ENCODE measurements around the gene TAF10. TPM values are rescaled to one million over a fixed set of nuclear protein-coding genes. Genes with fewer than 3 reads are reported as not detected.

TAF10 gene
- total RNA-seq, 2 experiments from 2014 or later, result 159 to 161 TPM

DNA sequence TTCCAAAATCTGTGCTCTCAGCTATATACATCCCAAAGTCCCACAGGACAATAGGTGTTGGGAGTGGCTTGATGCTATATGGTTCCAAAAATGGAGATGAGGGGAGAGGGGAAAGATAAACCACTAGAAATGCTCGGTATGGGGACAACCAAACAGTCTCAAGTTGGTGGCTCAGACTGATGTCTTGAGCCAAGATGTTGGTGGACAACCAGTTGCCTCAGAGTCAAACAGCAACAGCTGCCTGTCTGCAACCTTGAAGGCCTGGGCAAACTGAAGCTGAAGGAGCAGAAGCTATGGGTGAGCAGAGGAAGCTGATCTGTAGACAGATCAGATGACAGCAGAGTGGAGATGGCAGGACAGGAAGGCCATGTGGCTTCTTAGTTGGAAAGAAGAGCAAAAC, 12.6 kb downstream of the TAF10 start:
- no peak for DNase-seq
- Mint-ChIP-seq H3K36me3 (ENCODE audit: low read depth) (peaks cover 47% of the 10 kb centered on the region), H3K27ac (no peak overlapping the region), H3K4me3 (no peak overlapping the region), H3K27me3 (no peaks in the 10 kb centered on the region), H3K9me3 (no peaks in the 10 kb centered on the region), H3K4me1 (peaks cover 8% of the 10 kb centered on the region)
- POLR2A ChIA-PET, result no interaction called here
- CTCF ChIA-PET, result interaction anchor here (0.9 kb wide), 1 partner anchor 84 kb away, joined by 3 read pairs; the partner anchor contains the start of gene MRPL17

DNA sequence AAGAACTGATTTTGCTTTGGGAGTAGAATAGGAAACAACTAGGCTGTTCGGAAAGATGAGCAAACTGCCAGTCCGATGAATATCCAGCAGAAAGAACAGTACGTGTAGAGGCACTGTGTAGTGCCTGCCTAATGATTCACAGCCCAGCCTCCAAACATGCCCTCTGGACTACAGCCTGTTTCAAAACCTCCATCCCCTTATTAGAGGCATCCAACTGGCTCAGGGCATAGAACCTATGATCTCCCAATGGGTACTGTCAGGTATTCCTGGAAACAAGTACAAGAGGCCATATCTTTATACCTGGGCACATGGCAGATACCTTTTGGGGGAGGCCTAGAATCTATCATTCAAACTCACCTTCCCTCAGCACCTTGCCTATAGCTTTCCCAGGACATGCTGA, 13.5 kb downstream of the TAF10 start:
- no peaks in the 10 kb centered on the region for H3K27me3 Mint-ChIP-seq
- ChIA-PET CTCF (interaction anchor here (0.9 to 1.0 kb wide), 2 partner anchors 69 to 117 kb away, joined by 3 read pairs; partner anchors contain the start of genes ARFIP2 and TIMM10B), POLR2A (no interaction called here)
- peaks cover 54% of the 10 kb centered on the region for H3K36me3 Mint-ChIP-seq (ENCODE audit: low read depth)
- H3K9me3 Mint-ChIP-seq, result no peaks in the 10 kb centered on the region
- H3K4me3 Mint-ChIP-seq, result no peak overlapping the region
- peaks cover 15% of the 10 kb centered on the region for H3K4me1 Mint-ChIP-seq
- no peak for DNase-seq
- H3K27ac Mint-ChIP-seq, result no peak overlapping the region

DNA sequence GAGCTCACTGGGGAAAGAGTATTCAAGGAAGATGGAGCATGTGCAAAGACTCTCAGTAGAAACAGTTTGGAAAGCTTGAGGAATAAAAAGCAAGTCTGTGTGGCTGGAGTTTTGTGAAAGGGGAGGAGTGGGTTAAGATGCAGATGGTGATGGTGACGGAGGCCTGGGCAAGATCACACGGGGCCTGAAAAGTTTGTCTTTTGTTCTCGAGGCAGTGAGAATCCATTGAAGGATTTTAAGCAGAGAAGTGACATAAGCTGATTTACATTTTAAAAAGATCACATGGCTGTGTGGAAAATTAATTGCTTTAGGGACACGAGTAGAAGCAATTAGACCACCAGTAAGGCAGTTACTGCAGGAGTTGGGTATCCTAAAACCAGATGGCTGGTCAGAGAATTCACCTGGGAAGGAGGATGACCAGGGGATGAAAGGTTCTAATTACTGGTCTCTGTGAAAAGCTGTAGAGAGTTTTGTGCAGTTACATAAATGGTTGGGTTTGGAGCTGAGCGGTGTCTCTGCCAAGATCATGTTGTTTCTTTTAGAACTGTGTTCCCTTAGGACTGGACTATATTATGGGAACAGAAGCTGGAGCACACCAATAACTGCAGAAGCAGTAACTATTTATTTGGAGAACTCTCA, 15.7 kb downstream of the TAF10 start:
- no peaks in the 10 kb centered on the region for H3K9me3 Mint-ChIP-seq
- ChIA-PET CTCF (interaction anchor here (1.3 kb wide), 1 partner anchor 87 kb away, joined by 3 read pairs; the partner anchor contains the start of gene MRPL17), POLR2A (interaction anchor here (1.0 to 1.3 kb wide), 3 partner anchors 13 to 87 kb away, joined by 3 to 5 read pairs (median 3); partner anchors contain the start of genes MRPL17 and TPP1)
- DNase-seq, result no peak
- H3K27me3 Mint-ChIP-seq, result no peaks in the 10 kb centered on the region
- H3K36me3 Mint-ChIP-seq (ENCODE audit: low read depth), result peaks cover 60% of the 10 kb centered on the region
- H3K4me3 Mint-ChIP-seq, result no peak overlapping the region
- no peak overlapping the region for H3K27ac Mint-ChIP-seq
- H3K4me1 Mint-ChIP-seq, result peaks cover 16% of the 10 kb centered on the region

DNA sequence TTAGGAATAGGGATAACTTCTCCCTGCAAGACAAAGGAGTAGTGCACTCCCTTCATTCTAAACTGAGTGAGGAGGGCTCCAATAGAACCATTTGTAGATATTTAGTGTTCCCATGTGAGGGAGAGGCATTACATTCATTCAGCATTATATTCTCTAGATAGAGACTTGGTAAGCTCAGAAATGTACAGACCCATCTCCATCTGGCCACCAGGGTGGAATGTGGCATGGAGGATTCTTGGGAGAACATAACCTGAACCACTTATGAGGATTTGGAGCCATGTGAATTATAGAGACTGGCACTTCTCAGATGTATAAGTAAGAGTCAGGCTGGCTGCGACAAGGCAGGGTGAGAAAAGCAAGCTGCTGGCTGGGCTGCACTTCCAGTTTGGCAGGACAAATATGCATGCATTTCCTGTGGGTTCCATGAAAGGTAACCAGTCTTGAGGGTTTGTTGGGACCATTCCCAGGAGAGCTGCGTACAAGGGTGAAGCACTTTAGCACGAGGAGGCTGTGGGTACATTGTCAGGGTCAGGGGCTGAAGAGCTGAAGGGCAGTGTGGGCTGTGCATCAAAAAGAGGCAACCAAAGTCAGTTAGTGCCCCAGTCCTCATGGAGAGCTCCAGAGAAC, 17.8 kb downstream of the TAF10 start:
- POLR2A ChIA-PET, result interaction anchor here (0.9 to 2.1 kb wide), 4 partner anchors 10 to 89 kb away, joined by 3 to 6 read pairs (median 4); partner anchors contain the start of genes MRPL17 and TAF10
- H3K4me1 Mint-ChIP-seq, result peaks cover 16% of the 10 kb centered on the region
- no peak for DNase-seq
- H3K36me3 Mint-ChIP-seq (ENCODE audit: low read depth), result peaks cover 54% of the 10 kb centered on the region
- no peak overlapping the region for H3K27ac Mint-ChIP-seq
- no peaks in the 10 kb centered on the region for H3K27me3 Mint-ChIP-seq
- no peaks in the 10 kb centered on the region for H3K9me3 Mint-ChIP-seq
- H3K4me3 Mint-ChIP-seq, result no peak overlapping the region
- CTCF ChIA-PET, result interaction anchor here (1.2 kb wide), 1 partner anchor 63 kb away, joined by 4 read pairs; no protein-coding TSS in a partner anchor

DNA sequence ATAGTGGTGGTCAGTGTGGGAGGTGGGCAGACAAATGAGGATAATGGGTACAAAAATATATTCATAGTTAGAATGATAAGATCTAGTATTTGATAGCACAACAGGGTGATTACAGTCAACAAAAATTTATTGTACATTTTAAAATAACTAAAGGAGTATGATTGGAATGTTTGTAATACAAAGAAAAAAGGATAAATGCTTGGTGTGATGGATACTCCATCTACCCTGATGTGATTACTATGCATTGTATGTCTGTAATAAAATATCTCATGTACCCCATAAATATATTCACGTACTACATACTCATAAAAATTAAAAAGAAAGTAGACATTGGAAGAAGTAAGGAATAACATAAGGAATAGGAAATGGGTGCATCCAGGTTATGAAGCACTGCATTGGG, 24.0 kb downstream of the TAF10 start:
- peaks cover 19% of the 10 kb centered on the region for H3K9me3 Mint-ChIP-seq
- POLR2A ChIA-PET, result no interaction called here
- no peaks in the 10 kb centered on the region for H3K4me1 Mint-ChIP-seq
- no peak overlapping the region for H3K27ac Mint-ChIP-seq
- no peak for DNase-seq
- H3K27me3 Mint-ChIP-seq, result no peaks in the 10 kb centered on the region
- H3K4me3 Mint-ChIP-seq, result no peak overlapping the region
- H3K36me3 Mint-ChIP-seq (ENCODE audit: low read depth), result peaks cover 26% of the 10 kb centered on the region
- CTCF ChIA-PET, result interaction anchor here (1.6 kb wide), 1 partner anchor 16 kb away, joined by 4 read pairs; the partner anchor contains the start of genes ILK and RRP8

DNA sequence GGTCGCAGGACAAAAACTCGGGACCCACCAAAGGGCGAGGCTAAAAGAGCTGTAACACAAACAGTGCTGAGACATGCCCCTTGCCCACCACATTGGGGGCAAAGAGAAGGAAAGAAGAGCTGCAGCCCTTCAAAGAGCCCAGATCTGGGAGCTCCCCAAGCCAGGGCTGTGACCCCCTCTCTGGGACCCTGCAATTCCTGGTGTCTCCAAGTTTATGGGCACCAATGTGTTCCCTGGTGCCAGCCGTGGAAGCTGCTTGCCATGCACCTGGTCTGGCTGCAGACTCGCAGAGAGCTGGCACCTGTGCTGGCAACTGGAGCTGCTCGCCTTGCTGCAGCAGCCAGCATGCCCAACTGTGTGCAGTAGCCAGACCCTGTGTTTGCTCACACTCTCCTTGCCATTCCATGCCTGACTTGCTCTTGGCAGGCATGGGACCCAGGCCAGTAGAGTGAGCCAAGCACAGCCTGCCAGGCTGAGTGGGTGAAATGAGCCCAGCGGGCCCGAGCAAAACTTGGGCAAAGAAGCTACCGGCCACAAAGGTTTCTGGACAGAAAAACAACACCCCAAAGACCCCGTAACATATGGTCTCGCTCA, 24.6 kb downstream of the TAF10 start:
- ChIA-PET POLR2A (no interaction called here), CTCF (interaction anchor here (1.0 to 1.6 kb wide), 2 partner anchors 9 to 16 kb away, joined by 3 to 4 read pairs; partner anchors contain the start of genes ILK and RRP8)
- Mint-ChIP-seq H3K36me3 (ENCODE audit: low read depth) (peaks cover 29% of the 10 kb centered on the region), H3K4me1 (no peaks in the 10 kb centered on the region), H3K27ac (no peak overlapping the region), H3K9me3 (peaks cover 21% of the 10 kb centered on the region), H3K27me3 (no peaks in the 10 kb centered on the region), H3K4me3 (no peak overlapping the region)
- DNase-seq, result no peak

DNA sequence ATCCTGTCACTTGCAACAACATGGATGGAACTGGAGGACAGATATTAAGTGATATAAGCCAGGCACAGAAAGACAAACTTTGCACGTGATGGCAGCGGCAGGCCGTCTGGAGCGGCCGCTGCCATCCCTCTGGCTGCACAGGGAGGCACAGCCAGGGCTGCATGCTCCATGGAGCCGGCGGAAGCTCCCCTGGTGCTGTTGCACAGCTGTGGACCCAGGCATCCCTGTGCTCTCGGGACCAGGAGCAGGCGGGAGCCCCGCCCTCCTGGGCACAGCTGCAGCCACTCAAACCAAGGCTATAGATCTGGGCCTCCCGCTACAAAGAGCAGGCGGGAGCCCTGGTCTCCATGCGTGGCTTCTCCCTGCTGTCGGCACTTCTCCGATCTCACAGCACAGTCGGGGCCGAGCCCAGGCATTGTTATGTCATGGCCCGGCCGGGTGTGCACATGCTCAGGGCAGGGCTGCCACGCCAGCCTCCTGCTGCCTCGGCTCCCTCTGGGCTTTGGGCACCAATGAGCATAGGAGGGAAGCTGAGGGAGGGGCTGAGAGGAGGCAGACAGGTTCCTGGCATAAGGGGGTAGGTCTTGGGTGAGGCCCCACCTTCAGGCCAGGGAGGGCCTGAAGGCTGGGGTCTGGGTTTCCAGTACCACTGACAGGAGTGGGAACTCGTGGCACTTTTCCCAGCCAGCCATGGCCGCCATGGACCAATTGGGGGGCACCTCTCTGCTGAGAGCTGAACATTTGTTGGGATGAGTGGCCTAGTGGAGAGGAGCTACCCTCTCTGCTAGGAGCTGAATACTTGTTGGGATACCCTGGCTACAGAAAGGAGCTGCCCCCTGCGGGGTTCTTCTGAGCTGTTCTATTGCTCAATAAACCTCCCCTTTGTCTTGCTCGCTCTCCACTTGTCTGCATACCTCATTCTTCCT, 25.3 kb downstream of the TAF10 start:
- Mint-ChIP-seq H3K4me3 (no peak overlapping the region), H3K4me1 (no peaks in the 10 kb centered on the region), H3K9me3 (peaks cover 21% of the 10 kb centered on the region), H3K27ac (no peak overlapping the region), H3K27me3 (no peaks in the 10 kb centered on the region), H3K36me3 (ENCODE audit: low read depth) (peaks cover 30% of the 10 kb centered on the region)
- DNase-seq, result no peak
- POLR2A ChIA-PET, result no interaction called here
- CTCF ChIA-PET, result interaction anchor here (1.0 to 1.6 kb wide), 2 partner anchors 8 to 17 kb away, joined by 3 to 4 read pairs; partner anchors contain the start of genes ILK and RRP8

DNA sequence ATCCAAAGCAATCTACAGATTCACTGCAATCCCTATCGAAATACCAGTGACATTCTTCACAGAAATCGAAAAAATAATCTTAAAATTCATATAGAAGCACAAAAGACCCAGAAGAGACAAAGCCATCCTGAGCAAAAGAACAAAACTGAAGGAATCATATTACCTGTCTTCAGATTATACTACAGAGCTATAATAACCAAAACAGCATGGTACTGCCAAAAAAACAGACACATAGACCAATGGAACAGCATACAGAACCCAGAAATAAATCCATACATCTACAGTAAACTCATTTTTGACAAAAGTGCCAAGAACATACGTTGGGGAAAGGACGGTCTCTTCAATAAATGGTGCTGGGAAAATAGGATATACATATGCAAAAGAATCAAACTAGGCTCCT, 27.5 kb downstream of the TAF10 start:
- no peak for DNase-seq
- H3K4me3 Mint-ChIP-seq, result no peak overlapping the region

DNA sequence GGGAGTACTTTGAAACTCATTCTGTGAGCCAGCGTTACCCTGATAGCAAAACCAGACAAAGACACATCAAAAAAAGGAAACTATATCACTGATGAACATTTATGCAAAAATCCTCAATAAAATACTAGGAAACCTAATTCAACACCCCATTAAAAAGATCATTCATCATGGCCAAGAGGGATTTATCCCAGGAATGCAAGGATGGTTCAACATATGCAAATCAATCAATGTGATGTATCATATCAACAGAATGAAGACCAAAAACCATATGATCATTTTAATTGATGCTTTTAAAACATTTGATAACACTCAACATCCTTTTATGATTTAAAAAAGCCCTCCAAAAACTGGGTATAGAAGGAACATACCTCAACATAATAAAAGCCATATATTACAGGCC, 28.4 kb downstream of the TAF10 start:
- no peak for DNase-seq
- CTCF ChIA-PET, result no interaction called here
- no peaks in the 10 kb centered on the region for H3K4me1 Mint-ChIP-seq
- H3K27ac Mint-ChIP-seq, result no peak overlapping the region
- H3K4me3 Mint-ChIP-seq, result no peak overlapping the region
- H3K36me3 Mint-ChIP-seq (ENCODE audit: low read depth), result peaks cover 33% of the 10 kb centered on the region
- POLR2A ChIA-PET, result no interaction called here
- peaks cover 21% of the 10 kb centered on the region for H3K9me3 Mint-ChIP-seq
- no peaks in the 10 kb centered on the region for H3K27me3 Mint-ChIP-seq

More for the DNA sequence above, 27.5 kb downstream of the TAF10 start:
- Mint-ChIP-seq H3K27ac (no peak overlapping the region), H3K27me3 (no peaks in the 10 kb centered on the region), H3K36me3 (ENCODE audit: low read depth) (peaks cover 33% of the 10 kb centered on the region), H3K9me3 (peaks cover 21% of the 10 kb centered on the region), H3K4me1 (no peaks in the 10 kb centered on the region)
- ChIA-PET CTCF (no interaction called here), POLR2A (no interaction called here)

DNA sequence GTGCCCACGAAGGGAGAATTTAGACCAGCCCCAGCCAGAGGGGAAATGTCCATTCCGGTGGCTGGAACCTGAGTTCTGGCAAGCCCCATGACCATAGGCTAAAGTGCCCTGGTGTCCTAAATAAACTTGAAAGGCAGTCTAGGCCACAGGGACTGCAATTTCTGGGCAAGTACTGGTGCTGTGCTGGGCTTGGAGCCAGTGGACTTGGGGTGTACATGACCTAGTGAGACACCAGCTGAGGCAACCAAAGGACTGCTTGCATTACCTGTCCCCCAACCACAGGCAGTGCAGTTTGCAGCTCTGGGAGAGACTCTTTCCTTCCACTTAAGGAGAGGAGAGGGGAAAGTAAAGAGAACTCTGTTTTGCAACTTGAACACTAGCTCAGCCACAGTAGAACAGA, 32.3 kb downstream of the TAF10 start:
- H3K36me3 Mint-ChIP-seq (ENCODE audit: low read depth), result peaks cover 30% of the 10 kb centered on the region
- DNase-seq, result no peak
- no peak overlapping the region for H3K27ac Mint-ChIP-seq
- H3K9me3 Mint-ChIP-seq, result peaks cover 18% of the 10 kb centered on the region
- H3K27me3 Mint-ChIP-seq, result no peaks in the 10 kb centered on the region
- peaks cover 5% of the 10 kb centered on the region for H3K4me1 Mint-ChIP-seq
- ChIA-PET CTCF (interaction anchor here (1.1 kb wide), 1 partner anchor 201 kb away, joined by 4 read pairs; no protein-coding TSS in a partner anchor), POLR2A (no interaction called here)
- H3K4me3 Mint-ChIP-seq, result no peak overlapping the region

DNA sequence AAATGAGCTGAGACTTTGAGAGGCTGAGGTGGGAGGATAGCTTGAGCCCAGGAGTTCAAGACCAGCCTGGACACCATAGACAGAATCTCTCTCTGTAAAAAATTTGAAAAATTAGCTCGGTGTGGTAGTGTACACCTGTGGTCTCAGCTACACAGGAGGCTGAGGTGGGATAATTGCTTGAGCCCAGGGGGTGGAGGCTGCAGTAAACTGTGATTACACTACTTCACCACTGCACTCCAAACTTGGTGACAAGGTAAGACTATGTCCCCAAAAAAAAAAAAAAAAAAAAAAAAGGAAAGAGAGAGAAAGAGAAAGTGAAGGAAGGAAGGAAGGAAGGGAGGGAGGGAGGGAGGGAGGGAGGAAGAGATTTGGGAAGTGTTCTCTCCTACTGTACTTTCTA, 33.9 kb downstream of the TAF10 start:
- CTCF ChIA-PET, result interaction anchor here (1.0 kb wide), 1 partner anchor 105 kb away, joined by 3 read pairs; the partner anchor contains the start of gene MRPL17
- H3K27me3 Mint-ChIP-seq, result no peaks in the 10 kb centered on the region
- no peak overlapping the region for H3K4me3 Mint-ChIP-seq
- POLR2A ChIA-PET, result no interaction called here
- H3K27ac Mint-ChIP-seq, result no peak overlapping the region
- peaks cover 16% of the 10 kb centered on the region for H3K36me3 Mint-ChIP-seq (ENCODE audit: low read depth)
- no peak for DNase-seq
- H3K9me3 Mint-ChIP-seq, result peaks cover 4% of the 10 kb centered on the region
- peaks cover 5% of the 10 kb centered on the region for H3K4me1 Mint-ChIP-seq
